GM19240 (cell line): ENCODE data around the gene SKIC3.

Source experiments
- DNase-seq: peaks from one replicate; pipeline ENCODE4 v3.0.0; 2011; ENCODE audit warnings: low spot score; ENCODE audit not compliant: insufficient read length

The SKIC3 gene

GRCh38 chr5:95554647-95555548, at the start of gene SKIC3, which contains the start of gene ARSK:
Gene SKIC3, minus strand, starts transcription at chr5:95554977. Its CDS starts 7,827 bp downstream, at chr5:95547150.
Gene ARSK, plus strand, starts transcription at chr5:95555101. Its CDS starts 178 bp downstream, at chr5:95555279.
- peak; percentile 41 for DNase-seq

GRCh38 chr5:95600557-95600956, 45.8 kb upstream of the SKIC3 start:
- DNase-seq: no peak

GRCh38 chr5:95599252-95599651, 44.5 kb upstream of the SKIC3 start:
- DNase-seq: no peak

- no peak for DNase-seq
These were observed 40.6 kb upstream of the SKIC3 start for GRCh38 chr5:95595289-95595931.

- no peak for DNase-seq
These were observed 36.7 kb upstream of the SKIC3 start for GRCh38 chr5:95591490-95591901.

GRCh38 chr5:95590880-95591279, 36.1 kb upstream of the SKIC3 start:
- DNase-seq: no peak

GRCh38 chr5:95583992-95584391, 29.2 kb upstream of the SKIC3 start:
- DNase-seq: no peak

GRCh38 chr5:95581576-95581975, 26.8 kb upstream of the SKIC3 start:
- no peak for DNase-seq

GRCh38 chr5:95572016-95572415, 17.2 kb upstream of the SKIC3 start:
- no peak for DNase-seq

GRCh38 chr5:95565280-95565920, 10.6 kb upstream of the SKIC3 start:
- no peak for DNase-seq

GRCh38 chr5:95564450-95564849, 9.7 kb upstream of the SKIC3 start:
- DNase-seq: no peak

GRCh38 chr5:95563367-95563766, 8.6 kb upstream of the SKIC3 start:
- no peak for DNase-seq

GRCh38 chr5:95562282-95562681, 7.5 kb upstream of the SKIC3 start:
- DNase-seq: no peak

GRCh38 chr5:95557841-95558240, 3.1 kb upstream of the SKIC3 start:
- DNase-seq: no peak

GRCh38 chr5:95555553-95555952, 776 bp upstream of the SKIC3 start:
- DNase-seq: no peak

GRCh38 chr5:95554331-95554646, 488 bp downstream of the SKIC3 start:
- DNase-seq: no peak

- DNase-seq: no peak
These were observed 5.7 kb downstream of the SKIC3 start for GRCh38 chr5:95549030-95549429.

- DNase-seq: no peak
These were observed 11.6 kb downstream of the SKIC3 start for GRCh38 chr5:95543017-95543705.

GRCh38 chr5:95537501-95537900, 17.3 kb downstream of the SKIC3 start:
- no peak for DNase-seq

- no peak for DNase-seq
These were observed 21.0 kb downstream of the SKIC3 start for GRCh38 chr5:95533761-95534160.

- DNase-seq: no peak
These were observed 21.7 kb downstream of the SKIC3 start for GRCh38 chr5:95533106-95533505.

- no peak for DNase-seq
These were observed 22.4 kb downstream of the SKIC3 start for GRCh38 chr5:95532415-95532814.
